WTC11 (cell line): ENCODE results near the gene KLHL40. TPM values are rescaled to one million over a fixed set of nuclear protein-coding genes. Genes with fewer than 3 reads are reported as not detected.

Experiments
- ATAC-seq: fragments of 200-7000 bp; cut with Tn5 transposase; 2 replicates; pipeline ENCODE4 v1.10.0; 2021; ENCODE audit warnings: mild to moderate bottlenecking, moderate library complexity
- CTCF ChIA-PET: fragments of 300-600 bp; sonication (Branson Sonifier 250); formaldehyde crosslinking; loops from one replicate; lab custom pipeline; 2021; ENCODE audit warnings: antibody characterized with exemption; lab: Charles Lee
- POLR2A ChIA-PET: fragments of 350-600 bp; sonication (Branson Sonifier 250); formaldehyde crosslinking; loops from one replicate; lab custom pipeline; 2021; ENCODE audit warnings: antibody characterized with exemption; lab: Charles Lee
- DNase-seq: peaks from one replicate; pipeline ENCODE4 v3.0.0; 2021; ENCODE audit warnings: low spot score
- H3K27ac Mint-ChIP-seq: 2 replicates; pipeline ENCODE4 v1.8.0; 2021; ENCODE audit warnings: mixed read lengths
- H3K27me3 Mint-ChIP-seq: 2 replicates; pipeline ENCODE4 v1.8.0; 2021; ENCODE audit warnings: low read depth, mild to moderate bottlenecking, moderate library complexity, mixed read lengths
- H3K36me3 Mint-ChIP-seq: 2 replicates; pipeline ENCODE4 v1.8.0; 2021; ENCODE audit warnings: mixed read lengths
- H3K4me1 Mint-ChIP-seq: 2 replicates; pipeline ENCODE4 v1.8.0; 2022; ENCODE audit warnings: mixed read lengths
- H3K4me3 Mint-ChIP-seq: 2 replicates; pipeline ENCODE4 v1.8.0; 2021; ENCODE audit warnings: mild to moderate bottlenecking, moderate library complexity, mixed read lengths
- H3K9me3 Mint-ChIP-seq: 2 replicates; pipeline ENCODE4 v1.8.0; 2021; ENCODE audit warnings: mixed read lengths
- CDX4 ChIP-seq: fragments of 250-450 bp; sonication (Bioruptor Pico); IDR thresholded peaks from 2 replicates; pipeline ENCODE4 v1.9.0; 2021; ENCODE audit warnings: moderate library complexity, mild to moderate bottlenecking, inconsistent platforms, borderline replicate concordance
- FOXP4 ChIP-seq: sonication (generic); formaldehyde crosslinking; IDR thresholded peaks from 2 replicates; pipeline ENCODE4 v1.8.0; 2022; ENCODE audit warnings: mild to moderate bottlenecking, missing genetic modification reagents
- GABPB1 ChIP-seq: sonication (generic); formaldehyde crosslinking; IDR thresholded peaks from 2 replicates; pipeline ENCODE4 v1.8.1; 2023; ENCODE audit warnings: mild to moderate bottlenecking, missing genetic modification reagents
- GTF2I ChIP-seq: fragments of 250-450 bp; sonication (Bioruptor Pico); conservative IDR thresholded peaks from 2 replicates; pipeline ENCODE4 v1.4.0; 2021; ENCODE audit warnings: mild to moderate bottlenecking
- HMGA2 ChIP-seq: fragments of 250-450 bp; sonication (Bioruptor Pico); IDR thresholded peaks from 2 replicates; pipeline ENCODE4 v1.4.0; 2021; ENCODE audit warnings: mild to moderate bottlenecking, moderate library complexity
- IRF1 ChIP-seq: sonication (generic); formaldehyde crosslinking; IDR thresholded peaks from 2 replicates; pipeline ENCODE4 v1.8.0; 2023; ENCODE audit warnings: missing genetic modification reagents
- JUN ChIP-seq: sonication (generic); formaldehyde crosslinking; IDR thresholded peaks from 2 replicates; pipeline ENCODE4 v1.8.0; 2023; ENCODE audit warnings: mild to moderate bottlenecking, missing genetic modification reagents
- MAX ChIP-seq: sonication (generic); formaldehyde crosslinking; IDR thresholded peaks from 2 replicates; pipeline ENCODE4 v1.8.0; 2022; ENCODE audit warnings: mild to moderate bottlenecking, missing genetic modification reagents
- NR1H2 ChIP-seq: sonication (generic); formaldehyde crosslinking; IDR thresholded peaks from 2 replicates; pipeline ENCODE4 v1.9.0; 2021; ENCODE audit warnings: mild to moderate bottlenecking, moderate library complexity, missing genetic modification reagents
- NR3C1 ChIP-seq: sonication (generic); formaldehyde crosslinking; conservative IDR thresholded peaks from 2 replicates; pipeline ENCODE4 v1.8.1; 2023; ENCODE audit warnings: low read depth, mild to moderate bottlenecking, missing genetic modification reagents
- OVOL2 ChIP-seq: fragments of 250-450 bp; sonication (Bioruptor Pico); IDR thresholded peaks from 2 replicates; pipeline ENCODE4 v1.9.0; 2021; ENCODE audit warnings: mild to moderate bottlenecking, borderline replicate concordance
- PREB ChIP-seq: sonication (generic); formaldehyde crosslinking; IDR thresholded peaks from 2 replicates; pipeline ENCODE4 v1.8.1; 2022; ENCODE audit warnings: mild to moderate bottlenecking, missing genetic modification reagents, moderate library complexity, borderline replicate concordance
- SMAD3 ChIP-seq: sonication (generic); formaldehyde crosslinking; IDR thresholded peaks from 2 replicates; pipeline ENCODE4 v1.8.0; 2022; ENCODE audit warnings: missing genetic modification reagents, mild to moderate bottlenecking, borderline replicate concordance
- SP1 ChIP-seq: sonication (generic); formaldehyde crosslinking; conservative IDR thresholded peaks from 2 replicates; pipeline ENCODE4 v1.8.1; 2022; ENCODE audit warnings: missing genetic modification reagents
- STAT6 ChIP-seq: sonication (generic); formaldehyde crosslinking; conservative IDR thresholded peaks from 2 replicates; pipeline ENCODE4 v1.8.1; 2023; ENCODE audit warnings: mild to moderate bottlenecking, low read depth, missing genetic modification reagents, moderate library complexity
- TCF7 ChIP-seq: sonication (generic); formaldehyde crosslinking; IDR thresholded peaks from 2 replicates; pipeline ENCODE4 v1.8.0; 2022; ENCODE audit warnings: mild to moderate bottlenecking, low read depth, missing genetic modification reagents, moderate library complexity
- ZBTB43 ChIP-seq: sonication (generic); formaldehyde crosslinking; IDR thresholded peaks from 2 replicates; pipeline ENCODE4 v1.8.1; 2023; ENCODE audit warnings: mild to moderate bottlenecking, missing genetic modification reagents
- ZNF396 ChIP-seq: fragments of 250-450 bp; sonication (Bioruptor Pico); IDR thresholded peaks from 2 replicates; pipeline ENCODE4 v1.8.0; 2021; ENCODE audit warnings: mild to moderate bottlenecking, moderate library complexity, borderline replicate concordance
- ZNF416 ChIP-seq: fragments of 250-450 bp; sonication (Bioruptor Pico); IDR thresholded peaks from 2 replicates; pipeline ENCODE4 v1.9.0; 2021; ENCODE audit warnings: mild to moderate bottlenecking, inconsistent platforms
- total RNA-seq: library from RNA; stranded (reverse); gene quantifications from 3 replicates; pipeline ENCODE4 v1.2.3, GENCODE V29; 2021

The KLHL40 gene
- total RNA-seq, 1 experiment from 2014 or later, result not detected

GRCh38 chr3:42662037-42662812 lies 23.1 kb upstream of the KLHL40 start (continued):
- TF ChIP-seq PREB (CRISPR knock-in tag) (no peak), JUN (no peak), MAX (CRISPR knock-in tag) (no peak), SMAD3 (CRISPR knock-in tag) (no peak)

GRCh38 chr3:42662813-42663535 lies 22.4 kb upstream of the KLHL40 start:
- ATAC-seq, result no peak
- POLR2A ChIA-PET, result interaction anchor here (0.5 kb wide), 1 partner anchor 12 kb away, joined by 3 read pairs; no protein-coding TSS in a partner anchor
- Mint-ChIP-seq H3K9me3 (no peaks in the 10 kb centered on the region), H3K4me1 (peaks cover 12% of the 10 kb centered on the region), H3K36me3 (no peaks in the 10 kb centered on the region; the same call in 1 of the 2 replicates), H3K4me3 (no peak overlapping the region)
- no peak for TF ChIP-seq JUN
- TF ChIP-seq ZNF396 (CRISPR knock-in tag), result no peak
- no peak for TF ChIP-seq SP1 (CRISPR knock-in tag)
- no peak for TF ChIP-seq FOXP4 (CRISPR knock-in tag)
- TF ChIP-seq IRF1 (CRISPR knock-in tag), result no peak
- no peak for TF ChIP-seq CDX4 (CRISPR knock-in tag)
- TF ChIP-seq, all 79 proteins: peak for 0
- Mint-ChIP-seq H3K27ac (no peak overlapping the region), H3K27me3 (no peaks in the 10 kb centered on the region)
- CTCF ChIA-PET, result interaction anchor here (0.8 to 2.6 kb wide), 2 partner anchors 87 kb away, joined by 3 to 16 read pairs; no protein-coding TSS in a partner anchor
- no peak for DNase-seq

- H3K36me3 Mint-ChIP-seq, result no peaks in the 10 kb centered on the region; the same call in 1 of the 2 replicates
- ChIA-PET POLR2A (no interaction called here), CTCF (interaction anchor here (0.8 to 1.2 kb wide), 2 partner anchors 12 to 86 kb away, joined by 3 read pairs; no protein-coding TSS in a partner anchor)
- peaks cover 12% of the 10 kb centered on the region for H3K4me1 Mint-ChIP-seq
- ATAC-seq, result no peak
- DNase-seq, result no peak
- H3K9me3 Mint-ChIP-seq, result peaks cover 4% of the 10 kb centered on the region
- peak overlapping the region; percentile 45; the same call in 1 of the 2 replicates for H3K27ac Mint-ChIP-seq
- H3K27me3 Mint-ChIP-seq, result peaks cover under 1% of the 10 kb centered on the region
- H3K4me3 Mint-ChIP-seq, result no peak overlapping the region
- no peak for TF ChIP-seq JUN
- no peak for TF ChIP-seq OVOL2 (CRISPR knock-in tag)
- TF ChIP-seq HMGA2 (CRISPR knock-in tag), result no peak
- no peak for TF ChIP-seq STAT6
- no peak for TF ChIP-seq TCF7 (CRISPR knock-in tag)
- TF ChIP-seq NR3C1 (CRISPR knock-in tag), result no peak
- no peak for TF ChIP-seq CDX4 (CRISPR knock-in tag)
- no peak for TF ChIP-seq ZBTB43 (CRISPR knock-in tag)
- no peak for TF ChIP-seq GABPB1 (CRISPR knock-in tag)
- no peak for TF ChIP-seq NR1H2 (CRISPR knock-in tag)
- no peak for TF ChIP-seq ZNF416
- no peak for TF ChIP-seq GTF2I (CRISPR knock-in tag)
These were observed 21.5 kb upstream of the KLHL40 start for GRCh38 chr3:42663581-42664437.
